Superior temporal gyrus (tissue), 1 donor: ENCODE results near the gene ACAP3.
A peak's percentile ranks its signal among the peaks of the same experiment; 100 is the strongest.

Source experiments
- DNase-seq: peaks from one replicate; pipeline ENCODE4 v3.0.0-alpha.2; 2016; ENCODE audit errors: extremely low spot score

ACAP3 gene

GRCh38 chr1:1314678-1315335, 7.1 kb upstream of the ACAP3 start:
- DNase-seq = no peak

- no peak for DNase-seq
Observed at GRCh38 chr1:1314237-1314586, 6.5 kb upstream of the ACAP3 start.

GRCh38 chr1:1313500-1314236, 5.9 kb upstream of the ACAP3 start:
- no peak for DNase-seq

DNA sequence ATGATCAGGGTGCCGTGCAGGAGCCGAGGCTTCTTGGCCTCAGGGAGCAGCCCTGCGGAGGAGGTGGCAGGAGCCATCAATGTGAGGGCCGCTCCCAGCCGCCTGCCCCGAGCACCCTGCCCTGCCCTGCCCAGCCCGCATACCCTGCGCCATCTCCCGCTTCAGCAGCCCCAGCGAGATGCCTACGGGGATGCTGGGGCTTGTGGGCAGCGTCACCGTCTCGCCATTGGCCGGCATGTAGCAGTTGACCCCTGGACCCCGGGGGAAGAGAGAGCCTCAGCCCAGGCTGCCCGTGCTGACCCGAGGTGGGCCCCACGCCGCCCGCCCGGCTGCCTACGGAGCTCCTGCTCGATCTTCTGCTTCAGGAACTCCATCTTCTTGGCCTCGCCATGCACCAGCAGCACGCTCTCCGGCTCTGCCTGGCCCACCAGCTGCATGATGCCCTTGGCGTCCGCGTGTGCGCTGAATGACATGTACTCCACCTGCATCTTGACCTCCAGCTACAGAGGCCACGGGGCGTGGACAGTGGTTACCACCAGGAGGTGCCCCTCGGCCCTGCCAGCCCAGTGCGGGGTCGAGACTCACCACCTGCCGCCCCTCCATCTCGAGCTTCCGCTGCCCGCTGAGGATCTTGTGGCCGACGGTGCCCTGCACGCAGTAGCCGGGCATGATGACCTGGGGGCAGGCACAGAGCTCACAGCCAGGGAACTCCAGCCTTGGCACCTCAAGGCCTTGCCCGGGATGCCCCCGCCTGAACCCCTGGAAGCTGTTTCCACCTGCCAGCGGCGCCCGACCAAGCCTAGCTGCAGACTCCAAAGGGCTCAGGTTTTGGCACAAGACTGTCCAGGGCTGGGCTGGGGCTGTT, 5.0 kb upstream of the ACAP3 start:
- DNase-seq = no peak

DNA sequence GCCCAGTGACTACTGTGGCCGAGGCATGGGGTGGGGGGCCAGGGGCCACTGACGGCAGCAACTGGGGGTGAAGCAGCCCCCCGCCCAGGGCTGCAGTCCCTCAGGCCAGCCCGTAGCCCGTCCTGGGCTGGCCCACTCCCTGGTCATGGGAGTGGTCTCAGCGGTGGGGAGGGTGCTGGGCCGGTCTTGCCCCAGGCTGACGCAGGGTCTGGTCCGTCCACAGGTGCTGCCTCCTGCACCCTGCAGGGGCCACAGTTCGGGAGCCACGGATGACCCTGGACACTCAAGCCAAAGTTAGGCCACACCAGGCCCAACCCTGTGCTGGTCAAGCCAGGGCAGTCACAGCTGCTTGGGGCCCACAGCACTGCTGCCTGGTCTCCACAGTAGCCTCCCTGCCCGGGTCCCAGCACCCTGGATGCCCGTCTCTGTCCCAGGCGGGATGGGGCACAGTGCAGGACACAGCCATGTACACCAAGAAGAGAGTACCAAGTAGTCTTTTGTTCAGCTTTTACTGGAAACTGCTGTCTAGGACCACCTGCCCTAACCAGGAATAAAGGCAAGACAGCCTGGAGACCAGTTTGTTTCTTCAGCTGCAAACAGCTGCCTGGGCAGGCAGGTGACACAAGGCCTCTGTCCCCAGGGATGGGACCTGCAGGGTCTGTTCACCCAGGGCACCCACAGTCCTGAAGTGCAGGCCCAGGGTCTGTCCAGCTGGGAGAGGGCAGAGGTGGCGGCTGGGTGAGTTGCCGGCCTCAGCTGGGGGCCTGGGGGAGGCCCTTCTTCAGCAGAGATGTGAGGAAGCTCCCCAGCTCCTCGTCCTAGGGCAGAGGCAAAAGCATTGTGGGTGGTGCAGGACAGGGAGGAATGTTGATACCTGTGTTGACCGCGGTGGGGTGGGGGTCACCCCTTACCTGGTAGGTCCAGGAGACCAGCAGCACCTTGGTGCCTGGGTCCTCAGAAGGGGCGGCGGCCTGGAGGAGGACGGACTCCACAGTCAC, 3.7 kb upstream of the ACAP3 start:
- no peak for DNase-seq

DNA sequence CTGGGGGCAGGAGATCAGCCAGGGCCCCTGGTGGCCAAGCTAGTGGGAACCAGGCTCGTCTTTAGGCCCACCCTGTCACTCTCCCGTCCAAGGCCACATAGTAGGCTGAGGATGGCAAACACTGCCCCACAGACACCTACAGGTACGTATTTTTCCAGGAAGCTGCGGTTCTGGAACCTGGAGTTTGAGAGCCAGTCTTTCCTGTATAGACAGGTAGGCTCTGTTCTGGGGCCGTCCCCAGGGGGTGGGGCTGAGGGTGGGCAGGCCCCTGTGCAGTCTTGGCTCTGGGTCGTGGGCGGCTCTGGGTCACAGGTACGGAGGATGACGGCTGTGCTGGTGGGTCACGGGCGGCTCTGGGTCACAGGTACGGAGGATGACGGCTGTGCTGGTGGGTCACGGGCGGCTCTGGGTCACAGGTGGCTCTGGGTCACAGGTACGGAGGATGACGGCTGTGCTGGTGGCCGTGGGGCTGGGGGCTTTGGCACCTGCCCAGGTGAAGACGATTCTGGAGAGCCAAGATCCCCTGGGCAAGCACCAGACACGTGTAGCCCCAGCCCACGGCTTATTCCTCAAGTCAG, 2.8 kb upstream of the ACAP3 start:
- no peak for DNase-seq

- no peak for DNase-seq
Observed at GRCh38 chr1:1310109-1310385, 2.3 kb upstream of the ACAP3 start.

DNA sequence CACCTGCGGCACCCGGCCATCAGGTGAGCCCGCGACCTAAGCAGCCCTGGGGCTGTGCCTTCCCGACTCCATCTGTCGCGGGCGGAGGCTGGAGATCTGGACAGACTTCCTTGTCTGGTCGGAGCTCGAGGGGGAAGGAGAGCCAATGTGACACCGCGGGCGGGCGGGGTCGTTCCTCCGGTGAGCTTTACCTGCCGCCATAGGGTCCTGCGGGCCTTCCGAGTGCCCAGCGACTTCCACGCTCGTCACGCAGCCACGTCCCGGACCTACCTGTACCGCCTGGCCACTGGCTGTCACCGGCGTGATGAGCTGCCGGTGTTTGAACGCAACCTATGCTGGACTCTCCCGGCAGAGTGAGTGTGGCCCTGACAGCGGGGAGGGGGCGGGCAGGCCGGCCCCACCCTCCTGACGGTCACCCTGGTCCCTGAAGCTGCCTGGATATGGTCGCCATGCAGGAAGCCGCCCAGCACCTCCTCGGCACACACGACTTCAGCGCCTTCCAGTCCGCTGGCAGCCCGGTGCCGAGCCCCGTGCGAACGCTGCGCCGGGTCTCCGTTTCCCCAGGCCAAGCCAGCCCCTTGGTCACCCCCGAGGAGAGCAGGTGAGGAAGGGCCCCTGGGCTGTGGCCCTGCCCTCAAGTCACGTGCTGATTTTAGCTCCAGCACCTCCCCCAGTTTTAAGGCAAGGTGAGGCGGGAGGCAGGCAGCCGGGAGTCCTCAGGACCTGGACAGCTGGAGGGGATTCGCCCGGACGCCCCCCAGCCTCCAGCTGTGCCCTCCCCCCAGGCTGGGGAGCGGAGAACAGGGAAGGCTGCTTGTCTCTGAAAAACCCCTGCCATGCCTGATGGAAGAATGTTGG, 1.8 kb upstream of the ACAP3 start:
- no peak for DNase-seq

GRCh38 chr1:1308756-1309250, 1.1 kb upstream of the ACAP3 start:
- no peak for DNase-seq

DNA sequence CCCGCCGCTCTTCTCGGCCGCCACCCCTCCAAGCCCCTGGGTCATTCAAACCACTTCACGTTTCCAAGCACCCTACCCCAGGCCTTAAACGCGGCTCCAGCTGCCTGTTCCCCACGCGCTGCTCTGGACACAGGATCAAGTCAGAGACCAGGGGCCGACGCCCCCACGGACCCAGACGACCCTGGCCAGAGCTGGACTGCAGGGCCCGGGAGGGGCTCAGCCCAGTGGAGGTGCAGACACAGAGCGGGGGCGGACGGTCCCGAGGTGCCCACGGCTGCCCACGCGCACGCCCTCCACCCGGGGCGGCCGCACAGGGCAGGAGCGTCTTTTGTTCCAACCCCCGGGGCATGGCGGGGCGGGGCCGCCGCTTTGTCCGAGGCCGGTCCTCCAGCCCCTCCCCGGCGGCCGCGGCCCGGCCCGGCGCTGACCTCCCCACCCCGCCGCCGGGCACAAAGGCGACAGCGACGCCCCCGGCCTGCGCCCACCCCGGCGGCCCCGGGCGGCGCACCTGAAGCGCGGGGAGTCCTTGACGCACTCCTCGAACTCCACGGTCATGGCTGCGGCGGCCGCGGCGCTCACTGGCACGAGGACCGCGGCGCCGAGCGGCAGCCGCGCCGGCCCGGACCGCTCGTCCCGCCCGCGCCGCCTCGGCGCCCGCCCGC, 338 bp downstream of the ACAP3 start:
- no peak for DNase-seq

GRCh38 chr1:1306661-1307260, 969 bp downstream of the ACAP3 start:
- DNase-seq = no peak

- DNase-seq = no peak
Observed at GRCh38 chr1:1306070-1306660, 1.6 kb downstream of the ACAP3 start.

- DNase-seq = no peak
Observed at GRCh38 chr1:1305300-1306069, 2.2 kb downstream of the ACAP3 start.

- DNase-seq = peak; percentile 96
Observed at GRCh38 chr1:1304331-1305299, 3.1 kb downstream of the ACAP3 start.

- no peak for DNase-seq
Observed at GRCh38 chr1:1303736-1304135, 4.0 kb downstream of the ACAP3 start.

GRCh38 chr1:1302951-1303509, 4.7 kb downstream of the ACAP3 start:
- DNase-seq = no peak
